Measurements from ENCODE around the gene TRIM66. TPM values are rescaled to one million over a fixed set of nuclear protein-coding genes. Genes with fewer than 3 reads are reported as not detected.

The TRIM66 gene
- total and polyA plus RNA-seq, 2 experiments from 2014 or later: 1.5 TPM

- no peaks in the 10 kb centered on the region for H3K36me3 ChIP-seq (ENCODE audit: low read depth)
- no peak overlapping the region for H3K4me3 ChIP-seq
- in situ Hi-C loops (cut with MboI): no loop called here
- H3F3A ChIP-seq (ENCODE audit: insufficient read depth): no peaks in the 10 kb centered on the region
- TF ChIP-seq EZH2phosphoT487 (IDR thresholded peaks at IDR 0.05; ENCODE audit: insufficient read depth, low read depth) (no peak), EZH2 (IDR thresholded peaks at IDR 0.05; ENCODE audit: insufficient read depth, poor library complexity, severe bottlenecking) (no peak)
- no peak overlapping the region for H2AFZ ChIP-seq
- H3K9me2 ChIP-seq (ENCODE audit: insufficient read depth): peaks cover 3% of the 10 kb centered on the region; the same call in 1 of the 2 replicates
- no peaks in the 10 kb centered on the region for H3K9me3 ChIP-seq (ENCODE audit: low read depth)
- H3K27me3 ChIP-seq (replicated peaks; ENCODE audit: insufficient read depth): peaks cover 3% of the 10 kb centered on the region; the same call in 1 of the 2 replicates
- no peaks in the 10 kb centered on the region for H4K20me1 ChIP-seq (ENCODE audit: insufficient read depth)
- H3K4me1 ChIP-seq (ENCODE audit: insufficient read depth): peaks cover 13% of the 10 kb centered on the region
- H3K9ac ChIP-seq: no peak overlapping the region
- H3K4me2 ChIP-seq (ENCODE audit: unreplicated experiment): no peak overlapping the region
- no peak for DNase-seq
- 87 to 100% methylated on average over 1 of the region's 1 CpG for WGBS, 2 experiments (ENCODE audit: low coverage in 1 of 2, low lambda C conversion rate in 2 of 2, missing lambda C conversion rate in 2 of 2)
- H3K27ac ChIP-seq: no peak overlapping the region
- no peaks in the 10 kb centered on the region for H3K79me2 ChIP-seq (ENCODE audit: insufficient read depth)
Measured at GRCh38 chr11:8586184-8586583, 96.3 kb downstream of the TRIM66 start.

GRCh38 chr11:8584511-8584910, 98.0 kb downstream of the TRIM66 start:
- Histone ChIP-seq H3F3A (ENCODE audit: insufficient read depth) (no peaks in the 10 kb centered on the region), H3K9me2 (ENCODE audit: insufficient read depth) (peaks cover 3% of the 10 kb centered on the region; the same call in 1 of the 2 replicates), H2AFZ (no peak overlapping the region), H3K27me3 (replicated peaks; ENCODE audit: insufficient read depth) (no peaks in the 10 kb centered on the region), H3K27ac (no peak overlapping the region), H3K9me3 (ENCODE audit: low read depth) (no peaks in the 10 kb centered on the region), H3K36me3 (ENCODE audit: low read depth) (no peaks in the 10 kb centered on the region), H3K79me2 (ENCODE audit: insufficient read depth) (no peaks in the 10 kb centered on the region), H4K20me1 (ENCODE audit: insufficient read depth) (no peaks in the 10 kb centered on the region), H3K4me1 (ENCODE audit: insufficient read depth) (peaks cover 13% of the 10 kb centered on the region), H3K4me2 (ENCODE audit: unreplicated experiment) (no peak overlapping the region), H3K4me3 (no peak overlapping the region), H3K9ac (no peak overlapping the region)
- in situ Hi-C loops (cut with MboI): no loop called here
- 75 to 78% methylated on average over 2 of the region's 2 CpGs for WGBS, 2 experiments (ENCODE audit: low coverage in 1 of 2, low lambda C conversion rate in 2 of 2, missing lambda C conversion rate in 2 of 2)
- TF ChIP-seq EZH2 (IDR thresholded peaks at IDR 0.05; ENCODE audit: insufficient read depth, poor library complexity, severe bottlenecking): no peak
- TF ChIP-seq EZH2phosphoT487 (IDR thresholded peaks at IDR 0.05; ENCODE audit: insufficient read depth, low read depth): no peak
- no peak for DNase-seq

- Histone ChIP-seq H3K27ac (no peak overlapping the region), H4K20me1 (ENCODE audit: insufficient read depth) (no peaks in the 10 kb centered on the region), H3K9me2 (ENCODE audit: insufficient read depth) (peaks cover 3% of the 10 kb centered on the region; the same call in 1 of the 2 replicates), H2AFZ (no peak overlapping the region), H3K4me1 (ENCODE audit: insufficient read depth) (peaks cover 13% of the 10 kb centered on the region), H3K9me3 (ENCODE audit: low read depth) (no peaks in the 10 kb centered on the region), H3F3A (ENCODE audit: insufficient read depth) (no peaks in the 10 kb centered on the region), H3K9ac (no peak overlapping the region), H3K36me3 (ENCODE audit: low read depth) (no peaks in the 10 kb centered on the region), H3K4me2 (ENCODE audit: unreplicated experiment) (peak overlapping the region; percentile 7), H3K4me3 (no peak overlapping the region), H3K79me2 (ENCODE audit: insufficient read depth) (no peaks in the 10 kb centered on the region), H3K27me3 (replicated peaks; ENCODE audit: insufficient read depth) (no peaks in the 10 kb centered on the region)
- in situ Hi-C loops (cut with MboI): no loop called here
- peak; percentile 44 for DNase-seq
- WGBS, 2 experiments (ENCODE audit: low coverage in 1 of 2, low lambda C conversion rate in 2 of 2, missing lambda C conversion rate in 2 of 2): 22 to 29% methylated on average over 1 of the region's 1 CpG
- TF ChIP-seq EZH2 (IDR thresholded peaks at IDR 0.05; ENCODE audit: insufficient read depth, poor library complexity, severe bottlenecking) (no peak), EZH2phosphoT487 (IDR thresholded peaks at IDR 0.05; ENCODE audit: insufficient read depth, low read depth) (no peak)
Measured at GRCh38 chr11:8584082-8584481, 98.4 kb downstream of the TRIM66 start.

GRCh38 chr11:8581300-8581699, 101.2 kb downstream of the TRIM66 start:
- no peak overlapping the region for H3K9ac ChIP-seq
- H3K4me1 ChIP-seq (ENCODE audit: insufficient read depth): peaks cover 13% of the 10 kb centered on the region
- H3K4me2 ChIP-seq (ENCODE audit: unreplicated experiment): no peak overlapping the region
- H3K9me2 ChIP-seq (ENCODE audit: insufficient read depth): peaks cover 3% of the 10 kb centered on the region; the same call in 1 of the 2 replicates
- DNase-seq: peak; percentile 38
- no peaks in the 10 kb centered on the region for H3K9me3 ChIP-seq (ENCODE audit: low read depth)
- H3K27ac ChIP-seq: no peak overlapping the region
- TF ChIP-seq EZH2 (IDR thresholded peaks at IDR 0.05; ENCODE audit: insufficient read depth, poor library complexity, severe bottlenecking) (no peak), EZH2phosphoT487 (IDR thresholded peaks at IDR 0.05; ENCODE audit: insufficient read depth, low read depth) (no peak)
- H2AFZ ChIP-seq: no peak overlapping the region
- H4K20me1 ChIP-seq (ENCODE audit: insufficient read depth): no peaks in the 10 kb centered on the region
- no peak overlapping the region for H3K4me3 ChIP-seq
- H3K27me3 ChIP-seq (replicated peaks; ENCODE audit: insufficient read depth): no peaks in the 10 kb centered on the region
- H3K79me2 ChIP-seq (ENCODE audit: insufficient read depth): no peaks in the 10 kb centered on the region
- peaks cover 4% of the 10 kb centered on the region for H3F3A ChIP-seq (ENCODE audit: insufficient read depth)
- no peaks in the 10 kb centered on the region for H3K36me3 ChIP-seq (ENCODE audit: low read depth)
- in situ Hi-C loops (cut with MboI): no loop called here
- 72 to 76% methylated on average over 3 of the region's 3 CpGs for WGBS, 2 experiments (ENCODE audit: low coverage in 1 of 2, low lambda C conversion rate in 2 of 2, missing lambda C conversion rate in 2 of 2)
